Activated naive CD4-positive, alpha-beta T cell treated with anti-CD3 and anti-CD28 coated beads, Interleukin-2, amount 50 U/mL, for 16 hours (primary cell): ENCODE measurements around the gene CCNB3.

Source experiments
- DNase-seq: peaks from one replicate; pipeline ENCODE4 v3.0.0-alpha.2; 2020

CCNB3 gene

DNA sequence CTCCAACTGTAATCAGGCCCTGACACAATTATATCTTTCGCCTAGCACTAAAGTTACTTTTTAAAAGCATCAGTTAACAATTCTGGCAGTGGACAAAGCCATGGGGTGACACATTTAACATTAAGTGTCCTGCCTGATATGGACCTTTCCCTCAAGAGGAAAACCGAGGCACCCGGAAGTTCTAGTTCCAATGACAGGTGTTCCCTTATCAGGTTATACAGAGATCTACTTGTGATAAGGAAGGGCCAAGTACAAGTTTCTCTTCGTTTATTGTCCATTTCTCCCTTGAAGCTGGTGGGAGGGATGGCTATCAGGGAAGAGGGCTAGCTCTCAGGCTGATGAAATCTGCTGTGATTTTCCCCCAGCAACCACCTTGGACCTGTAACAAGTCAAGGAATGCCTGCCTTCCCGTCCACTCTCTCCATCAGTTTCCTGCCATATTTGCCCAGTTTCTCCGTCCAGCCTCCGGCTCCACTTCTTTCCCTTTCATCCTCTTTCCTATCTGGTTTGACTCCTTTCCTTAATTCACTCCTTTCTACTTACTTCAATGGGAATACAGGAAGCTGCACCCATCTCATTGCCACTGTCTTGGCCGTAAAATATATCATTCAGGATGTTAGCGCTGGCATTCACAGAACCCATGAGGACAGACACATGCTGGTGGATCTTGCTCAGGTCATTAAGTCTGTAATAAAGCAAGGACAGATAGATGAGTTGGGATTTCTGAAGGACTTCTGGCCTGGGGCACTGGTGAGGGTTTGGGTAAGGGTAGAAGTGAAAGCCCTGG lies 171.1 kb downstream of the CCNB3 start:
- no peak for DNase-seq

DNA sequence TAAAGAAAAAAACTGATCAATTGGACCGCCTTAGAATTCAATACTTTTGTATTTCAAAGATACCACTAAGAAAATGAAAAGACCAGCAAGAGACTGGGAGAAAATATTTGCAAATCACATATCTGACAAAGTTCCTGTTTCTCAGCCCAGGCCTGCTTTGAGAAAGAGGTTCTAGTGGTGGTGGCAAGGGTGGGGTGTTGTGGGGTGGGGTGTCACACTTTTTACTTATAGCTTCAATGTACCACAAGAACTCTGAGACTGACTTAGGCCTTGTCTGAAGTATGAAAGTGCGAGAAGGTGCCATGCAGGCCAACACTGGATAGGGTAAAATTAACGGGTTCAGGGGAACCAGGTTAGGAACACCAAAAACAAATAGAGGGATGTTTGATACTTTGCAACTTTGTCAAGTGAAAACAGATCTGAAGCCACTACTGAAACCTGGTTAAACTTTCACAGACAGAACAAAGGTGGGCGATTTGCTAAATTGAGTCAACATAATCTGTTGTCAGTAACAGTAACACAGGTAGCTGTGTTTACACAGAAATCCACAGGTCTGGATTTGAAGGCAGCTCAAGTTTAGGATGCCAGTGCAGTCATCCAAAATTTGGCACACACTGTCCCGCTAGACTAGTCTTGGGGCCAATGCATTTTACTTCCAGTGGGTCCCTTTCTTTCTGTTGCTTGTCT lies 177.3 kb downstream of the CCNB3 start:
- DNase-seq: no peak

DNA sequence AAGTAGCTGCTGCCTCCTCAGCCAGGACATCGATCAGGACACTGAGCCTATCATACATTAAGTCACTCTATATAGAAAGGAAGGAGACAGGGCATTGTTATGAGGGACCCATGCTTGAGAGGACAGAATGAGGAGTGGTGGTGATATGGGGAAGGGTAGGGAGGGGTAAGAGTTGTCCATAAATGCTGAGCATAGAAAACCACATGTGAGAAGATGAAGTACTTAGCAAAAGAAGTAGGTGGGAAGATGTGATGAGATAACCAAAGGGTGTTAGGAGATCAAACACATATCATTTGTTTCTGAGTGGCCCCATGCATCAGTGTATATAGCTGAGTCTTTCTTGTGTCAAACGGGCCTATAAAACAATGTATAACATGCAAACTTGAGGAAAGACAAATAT lies 182.0 kb downstream of the CCNB3 start:
- DNase-seq: no peak

DNA sequence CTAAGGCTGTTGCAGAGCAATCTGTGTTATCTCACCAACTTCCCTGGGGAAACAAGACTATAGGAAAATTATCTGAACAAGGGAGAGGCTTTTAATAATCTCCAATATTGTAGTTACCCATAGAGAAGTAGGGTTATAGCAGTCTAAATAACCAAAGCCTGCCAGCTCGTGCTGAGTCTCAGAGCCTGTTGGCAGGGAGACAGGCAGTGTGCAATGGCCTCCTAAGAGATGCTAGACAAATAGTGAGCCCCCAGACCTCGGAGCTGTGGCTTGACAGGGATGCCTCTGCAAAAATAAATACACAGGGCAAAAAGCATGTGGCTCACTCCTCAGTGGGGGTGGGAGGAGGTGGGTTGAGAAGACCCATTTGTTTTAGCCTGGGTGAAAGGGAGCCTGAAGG lies 189.3 kb downstream of the CCNB3 start:
- no peak for DNase-seq
